Adrenal gland (tissue), 5 donors: ENCODE measurements around the gene ABCA1.

Experiments used
- CTCF ChIP-seq, 6 experiments: fragments of 450-650 bp in 4 of 6; fragments of 200-600 bp in 2 of 6; sonication (generic) in 1 of 6; IDR thresholded peaks; 1 replicate in 5 of 6; 2 replicates in 1 of 6; pipeline versions ENCODE4 v1.5.1 to v1.8.0; 2016 to 2021; ENCODE audit warnings: antibody characterized with exemption in 6 of 6, mild to moderate bottlenecking in 2 of 6, moderate library complexity in 1 of 6
- POLR2A ChIP-seq, 2 donors: fragments of 450-650 bp; IDR thresholded peaks; one replicate each; pipeline ENCODE4 v1.6.1; 2017; ENCODE audit warnings: antibody characterized with exemption in 2 of 2, mild to moderate bottlenecking in 2 of 2, moderate library complexity in 1 of 2
- donor health status: DM: no; HTN: no; CAD: no.

GRCh38 chr9:104864675-104865104 lies 63.3 kb downstream of the ABCA1 start:
- TF ChIP-seq CTCF (IDR thresholded peaks at IDR 0.05), result no peak
- TF ChIP-seq POLR2A (IDR thresholded peaks at IDR 0.05), result no peak
